NOMO-1 treated with DMSO at 0.1 percent for 48 hours (cell line): ENCODE data around the gene CDHR1.

Source experiments
- DNase-seq: peaks from one replicate; lab custom pipeline; 2025; ENCODE audit not compliant: unreplicated experiment; lab: John Stamatoyannopoulos, UW

Gene CDHR1

GRCh38 chr10:84198206-84198915, 4.0 kb downstream of the CDHR1 start:
- DNase-seq = no peak

- no peak for DNase-seq
Observed at GRCh38 chr10:84200537-84201243, 6.4 kb downstream of the CDHR1 start.

GRCh38 chr10:84201244-84201606, 6.9 kb downstream of the CDHR1 start:
- DNase-seq = no peak

GRCh38 chr10:84201682-84202081, 7.3 kb downstream of the CDHR1 start:
- DNase-seq = no peak

GRCh38 chr10:84202349-84202748, 8.0 kb downstream of the CDHR1 start:
- no peak for DNase-seq

GRCh38 chr10:84204122-84204521, 9.8 kb downstream of the CDHR1 start:
- peak; percentile 22 for DNase-seq

- no peak for DNase-seq
Observed at GRCh38 chr10:84204610-84205009, 10.3 kb downstream of the CDHR1 start.

- peak; percentile 50 for DNase-seq
Observed at GRCh38 chr10:84205049-84205852, 10.9 kb downstream of the CDHR1 start.

GRCh38 chr10:84205853-84206525, 11.7 kb downstream of the CDHR1 start:
- DNase-seq = no peak

- no peak for DNase-seq
Observed at GRCh38 chr10:84208023-84208422, 13.7 kb downstream of the CDHR1 start.

- DNase-seq = no peak
Observed at GRCh38 chr10:84211566-84211965, 17.2 kb downstream of the CDHR1 start.

GRCh38 chr10:84212014-84212413, 17.7 kb downstream of the CDHR1 start:
- no peak for DNase-seq

- no peak for DNase-seq
Observed at GRCh38 chr10:84213076-84213475, 18.7 kb downstream of the CDHR1 start.

- DNase-seq = no peak
Observed at GRCh38 chr10:84214046-84214572, 19.8 kb downstream of the CDHR1 start.

- peak; percentile 12 for DNase-seq
Observed at GRCh38 chr10:84214612-84215235, 20.4 kb downstream of the CDHR1 start.

GRCh38 chr10:84216834-84217233, 22.5 kb downstream of the CDHR1 start:
- DNase-seq = no peak

GRCh38 chr10:84217746-84218145, 23.4 kb downstream of the CDHR1 start:
- no peak for DNase-seq

GRCh38 chr10:84221916-84222315, 27.6 kb downstream of the CDHR1 start:
- no peak for DNase-seq

- no peak for DNase-seq
Observed at GRCh38 chr10:84224411-84225028, 30.2 kb downstream of the CDHR1 start.
